PC-9 (cell line): ENCODE data around the gene MAU2.

Source experiments
- CTCF ChIP-seq: fragments of 200-600 bp; sonication (generic); conservative IDR thresholded peaks from 2 replicates; pipeline ENCODE4 v1.6.1; 2017; ENCODE audit warnings: mixed run types, antibody characterized with exemption, mild to moderate bottlenecking, moderate library complexity
- EZH2 ChIP-seq: fragments of 200-600 bp; sonication (generic); IDR thresholded peaks from 2 replicates; pipeline ENCODE4 v1.8.0; 2017; ENCODE audit warnings: antibody characterized with exemption, low read depth

GRCh38 chr19:19306191-19306590, 14.4 kb upstream of the MAU2 start:
- no peak for TF ChIP-seq CTCF
- TF ChIP-seq EZH2: no peak
